Right cardiac atrium (tissue), 5 donors: Measurements from ENCODE around the gene ZNF488. TPM values are rescaled to one million over a fixed set of nuclear protein-coding genes. Genes with fewer than 3 reads are reported as not detected.
"Not testable (repeated sequence)": the region's sequence is repeated elsewhere in the genome, so short reads cannot be mapped to it uniquely, and the experiment has no call there.

Experiments
- ATAC-seq, 2 donors: fragments of 200-7000 bp; cut with Tn5 transposase; one replicate each; pipeline versions ENCODE4 v1.8.0 to v1.9.1; 2020; ENCODE audit warnings: moderate library complexity in 2 of 2, mild to moderate bottlenecking in 1 of 2
- DNase-seq, 3 donors: peaks; one replicate each; pipeline ENCODE4 v3.0.0-alpha.2; 2020
- H3K27ac ChIP-seq: one replicate; pipeline ENCODE4 v1.5.1; 2013; ENCODE audit warnings: mild to moderate bottlenecking, low read length, control low read depth, moderate library complexity
- H3K27me3 ChIP-seq: one replicate; pipeline ENCODE4 v1.6.1; 2013; ENCODE audit not compliant: control insufficient read depth, insufficient read depth
- H3K4me1 ChIP-seq: one replicate; pipeline ENCODE4 v1.6.1; 2013; ENCODE audit warnings: low read length; ENCODE audit not compliant: control insufficient read depth, insufficient read depth
- H3K4me3 ChIP-seq: one replicate; pipeline ENCODE4 v1.5.1; 2013; ENCODE audit warnings: low read length, control low read depth
- H3K9me3 ChIP-seq: one replicate; pipeline ENCODE4 v1.6.1; 2013; ENCODE audit warnings: low read length; ENCODE audit not compliant: control insufficient read depth
- WGBS: extraction: QIAGEN DNeasy Blood & Tissue Kit; methylation state at CpG from one replicate; pipeline ENCODE4 v1.1.7; 2013; 5-methylcytosine and 5-hydroxymethylcytosine counted together
- intact Hi-C, 4 donors: fragments of 100-400 bp; cut with DNase I; formaldehyde crosslinking; loops; one replicate each; pipeline versions ENCODE4 v1.11.0 to v1.14.0; 2022 to 2023
- polyA plus RNA-seq: library from polyadenylated mRNA; stranded (reverse); fragments of 200-250 nt; gene quantifications from one replicate; pipeline ENCODE4 v1.2.3, GENCODE V29; 2013
- total RNA-seq, 4 donors: library from RNA; stranded (reverse); fragmentation: NEBNext Ultra II Directional; extraction: Animal tissue kit (Norgen Biotek cat#: 25700); gene quantifications; one replicate each; pipeline ENCODE4 v1.2.1, GENCODE V29; 2021
- donor health status: healthy with polysubstance abuse.
- donor health status: DM: no; HTN: yes; CAD: no.
- donor health status: DM: no; HTN: no; CAD: no.
- donor health status: DM: no; HTN: yes; CAD: no; lungs with severe emphysema.
- donor health status: DM: yes; HTN: yes; CAD: no.

ZNF488 gene
- total and polyA plus RNA-seq, 5 donors, result 0.02 TPM; not detected in 4

GRCh38 chr10:47416305-47417218, 32.5 kb upstream of the ZNF488 start:
- H3K9me3 ChIP-seq, H3K27ac ChIP-seq, H3K4me1 ChIP-seq, intact Hi-C loops, ATAC-seq, H3K27me3 ChIP-seq, DNase-seq, H3K4me3 ChIP-seq: not testable (repeated sequence)
- 95% methylated on average over 6 of the region's 6 CpGs for WGBS

GRCh38 chr10:47415520-47416304, 31.6 kb upstream of the ZNF488 start:
- Histone ChIP-seq H3K27me3 (no peaks in the 10 kb centered on the region), H3K4me1 (no peaks in the 10 kb centered on the region), H3K27ac (no peak overlapping the region), H3K4me3 (no peak overlapping the region), H3K9me3 (no peaks in the 10 kb centered on the region)
- intact Hi-C loops, result no loop called here
- WGBS, result 92% methylated on average over 6 of the region's 6 CpGs
- ATAC-seq (no peak), DNase-seq (peak in 1 of 3 donors; percentile 14)

GRCh38 chr10:47414752-47415519, 30.8 kb upstream of the ZNF488 start:
- Histone ChIP-seq H3K9me3 (no peaks in the 10 kb centered on the region), H3K27ac (no peak overlapping the region), H3K4me3 (no peak overlapping the region), H3K4me1 (no peaks in the 10 kb centered on the region), H3K27me3 (no peaks in the 10 kb centered on the region)
- intact Hi-C loops, result no loop called here
- ATAC-seq (no peak), DNase-seq (peak in 1 of 3 donors; percentile 25)
- WGBS, result 80% methylated on average over 19 of the region's 19 CpGs

- H3K27ac ChIP-seq, result no peak overlapping the region
- peak in 1 of 3 donors; percentile 10 for DNase-seq
- no peaks in the 10 kb centered on the region for H3K4me1 ChIP-seq
- no peaks in the 10 kb centered on the region for H3K9me3 ChIP-seq
- ATAC-seq, result no peak
- WGBS, result 95% methylated on average over 2 of the region's 2 CpGs
- H3K27me3 ChIP-seq, result no peaks in the 10 kb centered on the region
- H3K4me3 ChIP-seq, result no peak overlapping the region
- intact Hi-C loops, result no loop called here
Observed at GRCh38 chr10:47414227-47414592, 30.1 kb upstream of the ZNF488 start.

- Histone ChIP-seq H3K27me3 (no peaks in the 10 kb centered on the region), H3K4me1 (no peaks in the 10 kb centered on the region), H3K4me3 (no peak overlapping the region), H3K9me3 (no peaks in the 10 kb centered on the region), H3K27ac (no peak overlapping the region)
- intact Hi-C loops, result no loop called here
- ATAC-seq, result no peak
- peak in 1 of 3 donors; percentile 18 for DNase-seq
- 81% methylated on average over 14 of the region's 14 CpGs for WGBS
Observed at GRCh38 chr10:47413531-47414226, 29.6 kb upstream of the ZNF488 start.

- 65% methylated on average over 2 of the region's 2 CpGs for WGBS
- DNase-seq (no peak), ATAC-seq (no peak)
- no peak overlapping the region for H3K4me3 ChIP-seq
- no peaks in the 10 kb centered on the region for H3K4me1 ChIP-seq
- H3K27me3 ChIP-seq, result no peaks in the 10 kb centered on the region
- H3K27ac ChIP-seq, result no peak overlapping the region
- H3K9me3 ChIP-seq, result no peaks in the 10 kb centered on the region
- intact Hi-C loops, result no loop called here
Observed at GRCh38 chr10:47412869-47413268, 28.8 kb upstream of the ZNF488 start.

GRCh38 chr10:47412177-47412730, 28.2 kb upstream of the ZNF488 start:
- no peak overlapping the region for H3K27ac ChIP-seq
- ATAC-seq, result no peak
- no peaks in the 10 kb centered on the region for H3K9me3 ChIP-seq
- intact Hi-C loops, result no loop called here
- WGBS, result 87% methylated on average over 5 of the region's 5 CpGs
- H3K4me3 ChIP-seq, result no peak overlapping the region
- peak in 1 of 3 donors; percentile 19 for DNase-seq
- H3K4me1 ChIP-seq, result no peaks in the 10 kb centered on the region
- H3K27me3 ChIP-seq, result no peaks in the 10 kb centered on the region

GRCh38 chr10:47410862-47411261, 26.8 kb upstream of the ZNF488 start:
- H3K4me3 ChIP-seq, result no peak overlapping the region
- H3K4me1 ChIP-seq, result no peaks in the 10 kb centered on the region
- no peak for ATAC-seq
- no peak for DNase-seq
- WGBS, result 80% methylated on average over 4 of the region's 4 CpGs
- no peaks in the 10 kb centered on the region for H3K9me3 ChIP-seq
- H3K27ac ChIP-seq, result no peak overlapping the region
- H3K27me3 ChIP-seq, result no peaks in the 10 kb centered on the region
- intact Hi-C loops, result no loop called here

GRCh38 chr10:47410271-47410670, 26.2 kb upstream of the ZNF488 start:
- Histone ChIP-seq H3K27me3 (no peaks in the 10 kb centered on the region), H3K4me3 (no peak overlapping the region), H3K4me1 (no peaks in the 10 kb centered on the region), H3K9me3 (no peaks in the 10 kb centered on the region), H3K27ac (no peak overlapping the region)
- ATAC-seq (no peak), DNase-seq (no peak)
- intact Hi-C loops, result no loop called here
- WGBS, result 83% methylated on average over 4 of the region's 4 CpGs

- no peak for ATAC-seq
- H3K27me3 ChIP-seq, result no peaks in the 10 kb centered on the region
Observed at GRCh38 chr10:47409866-47410256, 25.8 kb upstream of the ZNF488 start.

More at GRCh38 chr10:47409866-47410256, 25.8 kb upstream of the ZNF488 start:
- WGBS, result 77% methylated on average over 3 of the region's 3 CpGs
- H3K27ac ChIP-seq, result no peak overlapping the region
- H3K4me1 ChIP-seq, result no peaks in the 10 kb centered on the region
- no peaks in the 10 kb centered on the region for H3K9me3 ChIP-seq
- intact Hi-C loops, result no loop called here
- DNase-seq, result peak in 1 of 3 donors; percentile 17
- H3K4me3 ChIP-seq, result no peak overlapping the region
